Measurements from ENCODE around the gene PPP1R14C.

- TF ChIP-seq EZH2 (IDR thresholded peaks at IDR 0.05; ENCODE audit: low read depth, unreplicated experiment) (no peak), ZNF331 (CRISPR knock-in tag; IDR thresholded peaks at IDR 0.05; ENCODE audit: low read depth) (no peak), ETS1 (IDR thresholded peaks at IDR 0.05) (no peak), REST (IDR thresholded peaks at IDR 0.05; ENCODE audit: unreplicated experiment) (no peak), POLR2AphosphoS5 (IDR thresholded peaks at IDR 0.05; ENCODE audit: low read depth) (no peak)
- TF ChIP-seq, protein P1, sequence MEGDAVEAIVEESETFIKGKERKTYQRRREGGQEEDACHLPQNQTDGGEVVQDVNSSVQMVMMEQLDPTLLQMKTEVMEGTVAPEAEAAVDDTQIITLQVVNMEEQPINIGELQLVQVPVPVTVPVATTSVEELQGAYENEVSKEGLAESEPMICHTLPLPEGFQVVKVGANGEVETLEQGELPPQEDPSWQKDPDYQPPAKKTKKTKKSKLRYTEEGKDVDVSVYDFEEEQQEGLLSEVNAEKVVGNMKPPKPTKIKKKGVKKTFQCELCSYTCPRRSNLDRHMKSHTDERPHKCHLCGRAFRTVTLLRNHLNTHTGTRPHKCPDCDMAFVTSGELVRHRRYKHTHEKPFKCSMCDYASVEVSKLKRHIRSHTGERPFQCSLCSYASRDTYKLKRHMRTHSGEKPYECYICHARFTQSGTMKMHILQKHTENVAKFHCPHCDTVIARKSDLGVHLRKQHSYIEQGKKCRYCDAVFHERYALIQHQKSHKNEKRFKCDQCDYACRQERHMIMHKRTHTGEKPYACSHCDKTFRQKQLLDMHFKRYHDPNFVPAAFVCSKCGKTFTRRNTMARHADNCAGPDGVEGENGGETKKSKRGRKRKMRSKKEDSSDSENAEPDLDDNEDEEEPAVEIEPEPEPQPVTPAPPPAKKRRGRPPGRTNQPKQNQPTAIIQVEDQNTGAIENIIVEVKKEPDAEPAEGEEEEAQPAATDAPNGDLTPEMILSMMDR (conservative IDR thresholded peaks at IDR 0.05; ENCODE audit: low read depth in 2 of 2): no peak
These were observed 66.6 kb downstream of the PPP1R14C start for GRCh38 chr6:150209415-150209814.
